HepG2 (cell line): ENCODE results near the gene WDHD1. TPM values are rescaled to one million over a fixed set of nuclear protein-coding genes. Genes with fewer than 3 reads are reported as not detected.

ENCODE experiments used
- ARNT ChIP-seq: fragments of 450-650 bp; IDR thresholded peaks from 2 replicates; pipeline ENCODE4 v1.6.1; 2017
- ATF7-NPFF ChIP-seq: sonication (generic); formaldehyde crosslinking; IDR thresholded peaks from 2 replicates; pipeline ENCODE4 v1.8.1; 2023; ENCODE audit warnings: mild to moderate bottlenecking, low read depth, missing genetic modification reagents, moderate library complexity
- CENPX ChIP-seq: sonication (generic); formaldehyde crosslinking; IDR thresholded peaks from 2 replicates; pipeline ENCODE4 v1.9.0; 2021; ENCODE audit warnings: mild to moderate bottlenecking, missing genetic modification reagents, moderate library complexity
- NBN ChIP-seq: fragments of 450-650 bp; conservative IDR thresholded peaks from 2 replicates; pipeline ENCODE4 v1.6.1; 2017
- NCOR1 ChIP-seq: fragments of 200-600 bp; sonication (generic); IDR thresholded peaks from 2 replicates; pipeline ENCODE4 v1.7.0; 2017; ENCODE audit warnings: antibody characterized with exemption, low read length, borderline replicate concordance
- POLR2A ChIP-seq, 2 experiments: IDR thresholded peaks; 2 replicates each; pipeline ENCODE4 v1.6.1; 2011; ENCODE audit warnings: low read depth in 2 of 2, low read length in 2 of 2, mild to moderate bottlenecking in 1 of 2, moderate library complexity in 1 of 2; ENCODE audit not compliant: insufficient read depth in 1 of 2
- REL ChIP-seq: sonication (generic); formaldehyde crosslinking; conservative IDR thresholded peaks from 2 replicates; pipeline ENCODE4 v1.8.0; 2022; ENCODE audit warnings: mild to moderate bottlenecking, missing genetic modification reagents, moderate library complexity
- SATB2 ChIP-seq: sonication (generic); formaldehyde crosslinking; IDR thresholded peaks from 2 replicates; pipeline ENCODE4 v1.5.0; 2020; ENCODE audit warnings: missing genetic modification reagents
- SMYD3 ChIP-seq: sonication (generic); formaldehyde crosslinking; IDR thresholded peaks from 2 replicates; pipeline ENCODE4 v1.8.1; 2023; ENCODE audit warnings: mild to moderate bottlenecking, missing genetic modification reagents
- SP1 ChIP-seq, 2 experiments: fragments of 450-650 bp in 1 of 2; sonication (generic) in 1 of 2; formaldehyde crosslinking in 1 of 2; IDR thresholded peaks; 2 replicates each; pipeline versions ENCODE4 v1.4.0 to v1.6.1; 2016 to 2020; ENCODE audit warnings: missing genetic modification reagents in 1 of 2
- ZFAT ChIP-seq: sonication (generic); formaldehyde crosslinking; conservative IDR thresholded peaks from 2 replicates; pipeline ENCODE4 v1.8.1; 2023; ENCODE audit warnings: missing genetic modification reagents, inconsistent platforms
- ZFP62 ChIP-seq: sonication (generic); formaldehyde crosslinking; IDR thresholded peaks from 2 replicates; pipeline ENCODE4 v1.4.0; 2020; ENCODE audit warnings: missing genetic modification reagents
- ZMYM3 ChIP-seq: sonication (generic); formaldehyde crosslinking; IDR thresholded peaks from 2 replicates; pipeline ENCODE4 v1.5.1; 2020; ENCODE audit warnings: mild to moderate bottlenecking, missing genetic modification reagents
- ZNF883 ChIP-seq: sonication (generic); formaldehyde crosslinking; IDR thresholded peaks from 2 replicates; pipeline ENCODE4 v1.5.1; 2020; ENCODE audit warnings: mild to moderate bottlenecking, missing genetic modification reagents; ENCODE audit errors: not compliant biosample characterization
- polyA plus RNA-seq, 8 experiments: library from polyadenylated mRNA; depleted of rRNA in 3 of 8; stranded (reverse) in 7 of 8; unstranded in 1 of 8; fragments of >200 nt; fragmentation: Illumina TruSeq in 4 of 8; extraction: Trizol in 4 of 8; gene quantifications; 2 replicates each; pipeline versions ENCODE4 v1.2.1 to v1.2.3, GENCODE V29; 2011 to 2016; ENCODE audit warnings: low read depth in 4 of 8, missing spikeins in 1 of 8, mixed read lengths in 1 of 8; ENCODE audit not compliant: insufficient read depth in 1 of 8
- total RNA-seq, 5 experiments: library from RNA; depleted of rRNA; stranded (reverse); fragments of >200 nt; fragmentation: Illumina TruSeq; extraction: Trizol; gene quantifications; 2 replicates each; pipeline ENCODE4 v1.2.3, GENCODE V29; 2016; ENCODE audit warnings: low read depth in 1 of 5
- TF ChIP-seq, protein P1 (sequence below): sonication (generic); formaldehyde crosslinking; IDR thresholded peaks from 2 replicates; pipeline ENCODE4 v1.4.0; 2020; ENCODE audit warnings: mild to moderate bottlenecking, missing genetic modification reagents, borderline replicate concordance
- TF ChIP-seq, protein P2 (sequence below): sonication (generic); formaldehyde crosslinking; IDR thresholded peaks from 2 replicates; pipeline ENCODE4 v1.4.0; 2020; ENCODE audit warnings: missing genetic modification reagents
- TF ChIP-seq, protein P3 (sequence below): sonication (generic); formaldehyde crosslinking; IDR thresholded peaks from 2 replicates; pipeline ENCODE4 v1.4.0; 2020; ENCODE audit warnings: missing genetic modification reagents; ENCODE audit errors: not compliant biosample characterization
- TF ChIP-seq, protein P4 (sequence below): sonication (generic); formaldehyde crosslinking; IDR thresholded peaks from 2 replicates; pipeline ENCODE4 v1.4.0; 2020; ENCODE audit warnings: low read depth, mild to moderate bottlenecking, missing genetic modification reagents

Gene WDHD1
- total and polyA plus RNA-seq, 2 of the 13 experiments (the other 11 are each of a cell fraction or from before 2014, with no cell fraction given): 5.5 to 27.5 TPM

DNA sequence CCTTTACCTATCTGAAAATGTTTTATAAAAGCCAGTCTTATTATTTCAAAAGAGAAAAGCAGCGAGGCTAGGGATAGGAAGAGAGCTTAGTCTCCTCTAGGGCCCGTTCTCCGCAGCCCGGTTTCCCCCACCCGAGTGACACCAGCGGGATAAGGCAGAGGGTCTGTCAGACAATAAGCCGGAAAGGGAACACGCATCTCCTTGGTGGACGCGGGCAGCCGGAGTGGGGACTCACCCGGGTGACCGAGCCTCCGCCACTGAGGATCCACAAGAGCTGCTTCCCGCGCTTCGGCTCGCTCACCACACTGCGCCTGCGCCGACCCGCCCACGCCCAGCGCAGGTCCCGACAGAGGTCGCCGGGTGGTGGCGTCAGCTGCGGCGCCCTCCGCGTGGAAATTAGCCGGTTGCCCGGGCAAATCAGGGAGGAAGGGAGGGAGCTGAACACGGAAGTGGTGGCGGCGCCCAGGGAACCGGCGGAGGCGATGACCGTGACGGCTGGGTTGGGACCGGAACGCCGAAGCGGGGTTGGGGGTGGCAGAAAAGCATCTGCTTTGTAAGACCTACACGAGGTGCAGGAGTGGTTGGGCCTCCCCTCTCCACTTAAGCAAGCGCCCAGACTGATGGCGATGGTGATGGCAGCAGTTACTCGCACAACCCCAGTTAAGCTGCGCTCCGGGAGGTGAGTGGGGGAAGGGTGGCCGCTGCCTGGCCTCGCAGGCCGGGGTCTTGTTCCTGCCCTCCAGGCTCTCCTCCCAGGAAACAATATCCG lies at the start of gene WDHD1, which contains the start of gene SOCS4 (continued):
- TF ChIP-seq NBN (no peak), SP1 (IDR thresholded peaks at IDR 0.05) (no peak), SP1 (CRISPR knock-in tag; IDR thresholded peaks at IDR 0.05) (peak; percentile 91), SATB2 (no peak), ZMYM3 (CRISPR knock-in tag) (no peak; the same call in 1 of the 2 replicates), POLR2A (IDR thresholded peaks at IDR 0.05; ENCODE audit: insufficient read depth in 1 of 2, low read depth in 2 of 2, low read length in 2 of 2) (peak; percentile 79 to 83), ATF7-NPFF (CRISPR knock-in tag) (peak; percentile 88), ZFP62 (CRISPR knock-in tag) (no peak), ZNF883 (CRISPR knock-in tag) (peak; percentile 87), SMYD3 (peak; percentile 28; the same call in 1 of the 2 replicates), REL (CRISPR knock-in tag) (no peak), CENPX (no peak), ZFAT (CRISPR knock-in tag) (no peak), ARNT (no peak), NCOR1 (no peak)
- TF ChIP-seq, protein P1, sequence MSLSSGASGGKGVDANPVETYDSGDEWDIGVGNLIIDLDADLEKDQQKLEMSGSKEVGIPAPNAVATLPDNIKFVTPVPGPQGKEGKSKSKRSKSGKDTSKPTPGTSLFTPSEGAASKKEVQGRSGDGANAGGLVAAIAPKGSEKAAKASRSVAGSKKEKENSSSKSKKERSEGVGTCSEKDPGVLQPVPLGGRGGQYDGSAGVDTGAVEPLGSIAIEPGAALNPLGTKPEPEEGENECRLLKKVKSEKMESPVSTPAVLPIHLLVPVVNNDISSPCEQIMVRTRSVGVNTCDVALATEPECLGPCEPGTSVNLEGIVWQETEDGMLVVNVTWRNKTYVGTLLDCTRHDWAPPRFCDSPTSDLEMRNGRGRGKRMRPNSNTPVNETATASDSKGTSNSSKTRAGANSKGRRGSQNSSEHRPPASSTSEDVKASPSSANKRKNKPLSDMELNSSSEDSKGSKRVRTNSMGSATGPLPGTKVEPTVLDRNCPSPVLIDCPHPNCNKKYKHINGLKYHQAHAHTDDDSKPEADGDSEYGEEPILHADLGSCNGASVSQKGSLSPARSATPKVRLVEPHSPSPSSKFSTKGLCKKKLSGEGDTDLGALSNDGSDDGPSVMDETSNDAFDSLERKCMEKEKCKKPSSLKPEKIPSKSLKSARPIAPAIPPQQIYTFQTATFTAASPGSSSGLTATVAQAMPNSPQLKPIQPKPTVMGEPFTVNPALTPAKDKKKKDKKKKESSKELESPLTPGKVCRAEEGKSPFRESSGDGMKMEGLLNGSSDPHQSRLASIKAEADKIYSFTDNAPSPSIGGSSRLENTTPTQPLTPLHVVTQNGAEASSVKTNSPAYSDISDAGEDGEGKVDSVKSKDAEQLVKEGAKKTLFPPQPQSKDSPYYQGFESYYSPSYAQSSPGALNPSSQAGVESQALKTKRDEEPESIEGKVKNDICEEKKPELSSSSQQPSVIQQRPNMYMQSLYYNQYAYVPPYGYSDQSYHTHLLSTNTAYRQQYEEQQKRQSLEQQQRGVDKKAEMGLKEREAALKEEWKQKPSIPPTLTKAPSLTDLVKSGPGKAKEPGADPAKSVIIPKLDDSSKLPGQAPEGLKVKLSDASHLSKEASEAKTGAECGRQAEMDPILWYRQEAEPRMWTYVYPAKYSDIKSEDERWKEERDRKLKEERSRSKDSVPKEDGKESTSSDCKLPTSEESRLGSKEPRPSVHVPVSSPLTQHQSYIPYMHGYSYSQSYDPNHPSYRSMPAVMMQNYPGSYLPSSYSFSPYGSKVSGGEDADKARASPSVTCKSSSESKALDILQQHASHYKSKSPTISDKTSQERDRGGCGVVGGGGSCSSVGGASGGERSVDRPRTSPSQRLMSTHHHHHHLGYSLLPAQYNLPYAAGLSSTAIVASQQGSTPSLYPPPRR (CRISPR knock-in tag): peak; percentile 50; the same call in 1 of the 2 replicates
- TF ChIP-seq, protein P2, sequence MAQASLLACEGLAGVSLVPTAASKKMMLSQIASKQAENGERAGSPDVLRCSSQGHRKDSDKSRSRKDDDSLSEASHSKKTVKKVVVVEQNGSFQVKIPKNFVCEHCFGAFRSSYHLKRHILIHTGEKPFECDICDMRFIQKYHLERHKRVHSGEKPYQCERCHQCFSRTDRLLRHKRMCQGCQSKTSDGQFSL: no peak
- TF ChIP-seq, protein P3, sequence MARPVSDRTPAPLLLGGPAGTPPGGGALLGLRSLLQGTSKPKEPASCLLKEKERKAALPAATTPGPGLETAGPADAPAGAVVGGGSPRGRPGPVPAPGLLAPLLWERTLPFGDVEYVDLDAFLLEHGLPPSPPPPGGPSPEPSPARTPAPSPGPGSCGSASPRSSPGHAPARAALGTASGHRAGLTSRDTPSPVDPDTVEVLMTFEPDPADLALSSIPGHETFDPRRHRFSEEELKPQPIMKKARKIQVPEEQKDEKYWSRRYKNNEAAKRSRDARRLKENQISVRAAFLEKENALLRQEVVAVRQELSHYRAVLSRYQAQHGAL: no peak
- TF ChIP-seq, protein P4, sequence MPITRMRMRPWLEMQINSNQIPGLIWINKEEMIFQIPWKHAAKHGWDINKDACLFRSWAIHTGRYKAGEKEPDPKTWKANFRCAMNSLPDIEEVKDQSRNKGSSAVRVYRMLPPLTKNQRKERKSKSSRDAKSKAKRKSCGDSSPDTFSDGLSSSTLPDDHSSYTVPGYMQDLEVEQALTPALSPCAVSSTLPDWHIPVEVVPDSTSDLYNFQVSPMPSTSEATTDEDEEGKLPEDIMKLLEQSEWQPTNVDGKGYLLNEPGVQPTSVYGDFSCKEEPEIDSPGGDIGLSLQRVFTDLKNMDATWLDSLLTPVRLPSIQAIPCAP (CRISPR knock-in tag): 0 out of 2 replicates have a peak, but pooled peaks have one; percentile 43
